HG03469 (cell line): ENCODE measurements around the gene CACNG7.
"Not testable (repeated sequence)": the region's sequence is repeated elsewhere in the genome, so short reads cannot be mapped to it uniquely, and the experiment has no call there.

Experiments used
- ATAC-seq: cut with Tn5 transposase; IDR thresholded peaks from one replicate; pipeline ENCODE4 v1.9.1; 2021; ENCODE audit warnings: mild to moderate bottlenecking, moderate library complexity, moderate number of reproducible peaks; ENCODE audit not compliant: unreplicated experiment

CACNG7 gene

DNA sequence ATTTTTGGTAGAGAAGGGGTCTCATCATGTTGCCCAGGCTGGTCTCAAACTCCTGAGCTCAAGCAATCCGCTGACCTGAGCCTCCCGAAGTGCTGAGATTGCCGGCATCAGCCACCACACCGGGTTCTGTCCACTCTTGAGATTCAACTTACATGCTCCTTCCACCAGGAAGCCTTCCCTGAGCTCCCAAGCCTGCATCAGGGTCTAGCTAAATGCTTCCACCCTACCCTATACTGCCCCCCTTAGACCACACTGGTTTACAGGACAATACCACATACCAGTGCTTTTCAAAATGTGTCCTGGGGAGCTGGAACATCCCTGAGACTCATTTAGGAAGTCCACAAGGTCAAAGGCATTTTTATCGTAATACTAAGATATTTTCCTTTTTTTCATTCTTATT is 38.5 kb downstream of the CACNG7 start:
- no peak for ATAC-seq

DNA sequence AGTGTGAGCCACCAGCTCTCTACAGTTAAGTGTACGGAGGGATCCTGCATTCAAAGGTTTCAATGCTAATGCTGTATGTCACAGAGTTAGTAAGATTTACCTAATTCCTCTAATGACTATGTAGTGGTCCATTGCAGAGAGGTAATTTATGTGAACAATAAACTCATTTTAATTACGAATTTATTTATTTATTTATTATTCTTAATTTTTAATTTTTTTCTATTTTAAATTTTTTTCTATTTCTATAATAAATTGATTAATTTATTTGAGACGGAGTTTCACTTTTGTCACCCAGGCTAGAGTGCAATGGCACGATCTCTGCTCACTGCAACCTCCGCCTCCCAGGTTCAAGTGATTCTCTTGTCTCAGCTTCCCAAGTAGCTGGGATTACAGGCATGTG is 39.5 kb downstream of the CACNG7 start:
- not testable (repeated sequence) for ATAC-seq

DNA sequence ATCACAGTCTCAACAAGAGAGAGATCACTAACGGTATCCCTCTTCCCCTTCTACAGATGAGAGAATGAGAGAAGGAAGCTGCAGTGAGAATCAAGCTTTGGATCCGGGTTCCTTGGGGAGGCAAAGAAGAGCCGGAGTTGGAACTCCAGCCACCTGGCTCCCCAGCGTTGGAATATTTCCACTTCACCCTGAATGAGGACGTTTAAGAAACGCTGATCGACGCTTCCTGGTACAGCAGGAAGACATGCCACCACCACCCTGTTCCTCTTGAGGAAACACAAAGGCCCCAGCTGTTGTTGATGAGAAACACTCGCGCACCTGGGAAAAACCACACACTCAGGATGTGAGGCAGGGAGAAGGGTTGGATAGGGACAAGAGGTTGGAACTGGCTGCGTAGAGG is 42.4 kb downstream of the CACNG7 start:
- ATAC-seq = no peak

DNA sequence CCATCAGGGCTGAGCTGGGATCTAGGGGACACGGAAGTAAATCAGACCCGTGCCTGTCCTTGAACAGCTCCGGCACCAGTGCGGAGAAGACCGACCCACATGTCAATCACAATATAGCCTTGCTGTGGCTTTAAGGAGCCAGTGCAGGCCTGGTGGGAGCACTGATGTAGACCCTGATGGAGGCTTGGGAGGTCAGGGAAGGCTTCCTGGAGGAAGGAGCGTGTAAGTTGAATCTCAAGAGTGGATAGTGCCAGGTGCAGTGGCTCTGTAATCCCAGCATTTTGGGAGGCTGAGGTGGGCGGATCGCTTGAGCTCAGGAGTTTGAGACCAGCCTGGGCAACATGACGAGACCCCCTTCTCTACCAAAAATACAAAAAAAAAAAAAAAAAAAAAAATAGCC is 42.9 kb downstream of the CACNG7 start:
- no peak for ATAC-seq

DNA sequence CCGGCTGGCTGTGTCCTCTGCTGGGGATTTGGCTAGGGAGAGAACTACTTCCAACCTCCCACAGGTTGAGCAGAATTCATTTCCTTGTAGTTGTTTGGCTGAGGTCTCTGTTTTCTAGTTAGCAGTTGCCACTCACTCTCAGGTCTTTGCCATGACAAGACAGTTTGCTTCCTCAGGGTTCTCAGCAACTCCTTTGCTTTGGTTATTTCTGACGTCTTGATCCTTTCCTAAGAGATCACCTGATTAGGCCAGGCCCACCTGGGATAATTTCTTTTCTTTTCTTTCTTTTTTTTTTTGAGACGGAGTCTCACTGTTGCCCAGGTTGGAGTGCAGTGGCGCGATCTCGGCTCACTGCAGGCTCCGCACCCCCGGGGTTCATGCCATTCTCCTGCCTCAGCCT is 44.3 kb downstream of the CACNG7 start:
- no peak for ATAC-seq

DNA sequence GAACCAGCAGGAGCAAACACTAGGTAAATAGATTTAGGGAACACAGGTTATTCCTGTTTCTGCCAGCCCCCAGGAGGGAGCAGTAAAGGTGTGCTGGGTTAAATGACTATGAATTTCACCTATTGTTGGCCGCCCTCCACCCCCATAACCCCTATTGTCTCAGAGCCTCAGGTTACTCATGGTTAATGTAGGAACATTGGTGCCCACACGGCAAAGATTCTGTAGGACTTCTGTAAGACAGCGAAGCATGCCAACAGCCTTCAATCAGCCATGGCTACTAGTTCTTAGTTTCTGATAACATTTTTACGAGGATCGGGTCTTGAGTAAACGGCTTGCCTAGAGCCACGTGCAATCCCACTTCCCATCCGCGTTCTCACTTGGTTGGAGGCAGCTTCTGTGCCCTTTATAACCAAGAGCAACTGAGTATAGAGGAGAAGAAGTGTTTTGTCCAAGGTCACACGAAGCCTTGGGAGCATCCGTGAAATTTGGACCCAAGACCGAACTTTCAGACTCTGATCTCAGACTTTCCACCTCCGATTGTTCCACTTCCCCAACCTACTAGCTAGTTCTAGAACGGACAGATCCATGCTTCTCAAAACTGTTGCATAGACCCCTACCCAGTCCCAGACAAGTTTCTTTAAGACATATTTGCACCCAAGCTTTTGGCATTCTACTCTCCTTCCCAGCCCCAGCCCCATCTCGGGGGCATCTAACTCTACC is 48.5 kb downstream of the CACNG7 start:
- ATAC-seq = no peak

DNA sequence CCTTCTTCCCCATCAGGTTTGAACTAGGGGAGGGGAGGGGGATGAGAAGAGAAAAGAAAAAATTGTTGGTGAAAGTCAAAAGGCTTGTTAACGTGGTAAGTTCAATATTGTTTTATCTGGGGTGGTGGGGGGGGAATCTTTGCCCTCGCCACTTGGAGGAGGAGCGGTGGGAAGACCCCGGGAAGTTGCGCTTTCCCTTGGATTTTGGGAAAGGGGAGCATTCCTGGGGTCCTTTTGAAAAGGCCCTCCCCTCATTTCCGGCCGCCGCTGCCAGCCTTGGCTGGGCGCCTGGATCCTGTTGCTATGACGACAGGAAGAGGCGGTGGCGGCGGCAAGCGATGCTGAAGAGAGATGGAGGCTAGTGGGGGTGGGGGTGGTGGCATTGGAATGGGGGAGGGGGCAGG is 49.1 kb downstream of the CACNG7 start:
- no peak for ATAC-seq

DNA sequence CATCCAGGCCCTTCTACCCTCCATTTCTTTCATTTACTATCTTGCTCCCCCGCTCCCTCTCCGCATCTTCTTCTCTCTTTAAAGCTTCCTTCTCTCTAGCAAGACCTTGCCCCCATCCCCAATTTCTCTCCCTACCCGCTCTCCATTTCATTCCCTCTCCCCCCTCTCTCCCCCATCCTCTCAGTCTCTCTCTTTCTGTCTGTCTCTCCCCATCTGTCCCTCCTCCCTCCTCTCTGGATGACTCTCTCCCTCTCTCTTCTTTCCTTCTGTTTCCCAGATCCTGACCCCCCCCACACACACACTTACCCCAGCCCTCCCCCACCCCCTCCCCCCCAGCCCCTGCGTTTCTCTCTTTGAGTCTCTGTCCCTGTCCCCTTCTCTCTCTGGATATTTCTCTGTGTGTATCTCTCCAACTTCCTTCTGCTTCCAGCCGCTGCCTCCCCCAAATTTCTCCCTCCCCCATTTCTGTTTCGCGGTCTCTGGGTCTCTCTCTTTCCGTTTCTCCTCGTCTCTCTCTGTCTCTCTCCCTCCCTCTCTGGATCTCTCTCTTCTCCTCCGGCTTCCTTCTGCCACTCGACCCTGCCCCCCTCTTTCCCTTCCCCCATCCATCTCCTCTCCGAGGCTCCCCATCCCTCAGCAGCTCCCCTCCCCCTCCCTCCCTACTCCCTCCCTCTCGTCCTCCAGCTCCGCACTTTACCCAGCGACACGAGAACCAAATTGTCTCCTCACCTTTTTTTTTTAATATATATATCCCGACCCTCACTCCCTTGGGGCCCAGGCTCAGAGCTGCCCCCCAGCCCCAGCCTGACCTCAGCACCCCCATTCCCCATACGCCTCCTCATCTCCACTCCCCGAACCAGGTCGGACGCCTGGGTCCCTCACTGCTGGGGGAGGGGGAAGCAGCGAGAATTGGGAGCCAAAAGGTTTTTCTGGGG is 50.0 kb downstream of the CACNG7 start:
- ATAC-seq = no peak

DNA sequence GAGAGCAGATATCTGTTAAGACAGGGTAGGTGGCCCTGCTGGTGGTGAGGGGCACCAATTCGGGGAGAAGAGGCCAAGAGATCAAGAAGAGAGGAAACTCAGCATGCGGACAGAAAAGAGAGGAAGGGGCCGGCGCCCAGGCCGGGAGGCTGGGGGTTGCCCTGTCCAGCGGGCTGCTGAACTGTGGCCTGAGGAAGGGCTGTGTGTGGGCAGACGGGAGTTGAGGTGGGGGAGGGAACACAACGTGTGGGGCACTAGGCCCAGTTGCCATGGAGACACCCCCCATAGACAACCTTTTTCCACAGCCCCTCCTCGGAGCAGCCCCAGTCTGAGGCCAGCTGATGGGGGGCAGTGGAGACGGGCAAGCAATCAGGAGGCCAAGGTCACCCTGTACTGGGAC is 51.1 kb downstream of the CACNG7 start:
- ATAC-seq = no peak

DNA sequence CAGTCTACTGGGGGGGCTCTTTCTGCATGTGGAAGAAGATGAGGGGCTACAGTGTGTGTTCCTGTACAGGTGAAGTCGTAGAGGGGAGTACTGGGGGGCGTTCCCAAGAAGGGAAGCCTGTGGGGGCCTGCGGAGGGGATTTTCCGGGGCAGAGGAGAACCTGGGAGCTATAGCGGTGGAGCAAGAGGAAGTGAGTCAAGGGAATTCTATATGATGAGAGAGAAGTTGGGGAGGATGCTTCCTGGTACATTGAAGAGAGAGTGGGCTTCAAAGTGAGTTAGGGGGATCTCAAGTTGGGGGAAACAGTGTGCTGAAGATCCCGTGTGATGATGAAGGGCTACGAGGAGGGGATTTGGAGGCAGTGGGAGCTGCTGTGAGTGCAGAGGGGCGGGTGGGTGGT is 51.8 kb downstream of the CACNG7 start:
- no peak for ATAC-seq

DNA sequence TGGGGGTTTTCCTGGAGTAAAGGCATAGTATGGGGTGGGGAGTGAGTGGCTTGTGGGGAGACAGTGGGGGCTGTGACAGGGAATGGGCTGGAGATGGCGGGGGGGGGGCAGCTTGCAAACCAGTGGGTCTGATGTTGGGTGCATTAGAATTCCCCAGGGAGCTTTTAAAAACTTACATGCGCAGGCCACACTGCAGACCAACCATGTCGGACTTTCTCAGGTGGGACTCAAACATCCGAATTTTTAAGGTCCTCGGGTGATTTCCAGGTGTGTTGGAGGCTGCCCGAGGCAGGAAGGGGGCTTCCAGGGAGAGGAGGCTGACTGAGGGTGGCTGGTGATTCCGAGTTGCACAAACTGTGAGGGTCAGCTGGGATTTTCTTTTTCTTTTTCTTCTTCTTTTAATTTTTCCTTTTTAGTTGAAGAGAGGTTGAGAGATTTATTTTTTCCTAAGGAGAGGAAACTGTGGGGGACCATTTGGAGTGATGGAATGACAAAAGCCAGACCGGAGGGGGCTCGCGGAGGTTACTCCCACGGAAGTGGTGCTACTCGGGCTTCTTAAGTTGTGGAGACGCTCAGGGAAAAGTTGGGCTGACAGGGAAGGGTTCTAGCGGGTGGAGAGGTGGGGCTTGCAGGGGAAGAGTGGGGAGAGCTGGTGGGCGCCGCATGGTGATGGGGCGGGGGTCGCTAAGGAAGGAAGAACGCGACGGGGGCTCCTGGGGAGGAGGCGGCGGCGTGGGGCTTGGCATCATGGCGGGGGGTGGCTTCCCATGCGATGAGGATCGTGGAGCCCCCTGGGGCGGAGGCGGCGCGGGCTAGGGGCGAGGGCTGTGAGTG is 52.7 kb downstream of the CACNG7 start:
- ATAC-seq = no peak

DNA sequence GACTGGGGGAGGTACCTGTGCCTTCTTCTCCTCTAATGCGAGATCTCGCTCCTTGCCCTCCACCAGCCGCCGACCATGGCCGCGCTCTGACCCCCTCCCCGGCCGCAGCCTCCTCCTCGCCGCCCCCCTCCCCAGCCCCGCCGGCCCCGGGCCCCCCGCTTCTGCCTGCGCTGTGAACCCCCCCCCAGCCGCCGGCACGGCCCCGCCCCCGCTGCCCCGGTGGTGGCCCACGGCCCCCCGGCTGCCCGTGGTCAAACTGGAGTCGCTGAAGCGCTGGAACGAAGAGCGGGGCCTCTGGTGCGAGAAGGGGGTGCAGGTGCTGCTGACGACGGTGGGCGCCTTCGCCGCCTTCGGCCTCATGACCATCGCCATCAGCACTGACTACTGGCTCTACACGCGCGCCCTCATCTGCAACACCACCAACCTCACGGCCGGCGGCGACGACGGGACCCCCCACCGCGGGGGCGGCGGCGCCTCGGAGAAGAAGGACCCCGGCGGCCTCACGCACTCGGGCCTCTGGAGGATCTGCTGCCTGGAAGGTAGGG is 53.9 kb downstream of the CACNG7 start, which contains the start of gene CACNG8:
Gene CACNG8 (plus strand): TSS at position 51 of the 545 bp plus-strand sequence.
- ATAC-seq = no peak

DNA sequence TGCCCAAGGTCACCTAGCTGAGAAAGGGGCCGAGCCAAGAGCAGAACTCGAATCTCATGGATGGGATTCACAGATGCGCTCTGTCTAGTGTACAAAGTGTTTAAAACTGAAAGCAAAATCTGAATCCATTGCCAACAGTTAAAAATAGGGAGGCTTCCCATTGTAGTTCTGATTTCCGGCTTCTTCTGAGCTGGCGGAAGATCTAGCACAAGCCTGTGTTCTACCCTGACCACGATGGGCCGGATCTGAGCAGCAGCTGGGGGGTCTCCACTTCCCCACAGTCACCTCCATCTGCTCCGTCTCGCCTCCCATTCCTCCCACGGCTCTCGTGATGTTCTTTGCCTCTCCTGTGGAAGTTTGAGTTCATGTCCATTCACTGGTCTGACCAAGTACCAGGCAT is 56.0 kb downstream of the CACNG7 start:
- ATAC-seq = no peak

DNA sequence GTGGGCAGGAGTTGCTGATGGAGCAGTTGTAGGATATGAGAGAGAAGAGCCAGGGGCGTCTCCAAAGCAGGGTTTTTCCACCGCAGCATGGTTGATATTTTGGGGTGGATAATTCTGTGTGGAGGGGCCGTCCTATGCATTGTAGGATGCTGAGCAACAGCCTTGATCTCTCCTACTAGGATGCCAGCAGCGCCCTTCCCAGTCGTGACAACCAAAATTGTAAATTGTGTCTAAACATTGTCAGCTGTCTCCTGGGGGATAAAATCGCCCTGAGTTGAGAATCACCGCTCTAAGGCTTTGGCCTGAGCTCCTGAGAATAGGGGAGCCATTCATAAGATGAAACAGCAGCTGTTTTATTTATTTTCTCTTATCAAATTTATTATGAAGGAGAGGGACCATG is 57.9 kb downstream of the CACNG7 start:
- ATAC-seq = no peak

DNA sequence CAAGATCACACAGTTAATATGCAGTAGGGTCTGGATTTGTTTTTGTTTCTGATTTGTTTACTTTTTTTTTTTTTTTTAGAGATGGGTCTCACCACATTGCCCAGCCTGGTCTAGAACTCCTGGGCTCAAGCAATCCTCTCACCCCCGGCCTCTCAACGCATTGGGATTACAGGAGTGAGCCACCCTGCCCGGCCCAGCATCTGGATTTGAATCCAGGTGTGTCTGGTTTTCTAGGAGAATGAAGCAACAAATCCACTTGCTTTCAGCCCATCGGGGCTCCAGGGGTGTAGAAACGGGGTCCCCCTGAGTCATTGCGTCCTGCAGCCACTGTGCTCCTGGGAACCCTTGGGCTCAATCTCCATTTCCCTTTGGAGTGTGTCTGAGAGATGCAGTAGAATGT is 60.3 kb downstream of the CACNG7 start:
- ATAC-seq = no peak

DNA sequence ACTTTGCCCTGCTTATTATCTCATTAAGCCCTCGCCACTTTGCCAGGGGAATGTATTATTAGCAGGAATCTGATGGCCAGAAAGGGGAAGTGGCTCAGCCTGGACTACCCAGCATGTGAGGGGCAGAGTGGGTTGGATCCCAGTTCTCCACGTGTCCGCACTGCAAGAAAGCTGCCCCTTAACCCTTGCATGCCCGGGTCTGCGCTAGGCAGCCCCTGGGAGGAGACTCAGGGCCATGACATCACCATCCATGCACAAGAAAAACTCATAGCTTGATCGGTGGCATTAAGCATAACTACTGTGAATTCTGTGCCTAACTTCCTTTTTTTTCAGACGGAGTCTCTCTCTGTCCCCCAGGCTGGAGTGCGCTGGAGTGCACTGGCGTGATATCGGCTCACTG is 62.6 kb downstream of the CACNG7 start:
- ATAC-seq = no peak

DNA sequence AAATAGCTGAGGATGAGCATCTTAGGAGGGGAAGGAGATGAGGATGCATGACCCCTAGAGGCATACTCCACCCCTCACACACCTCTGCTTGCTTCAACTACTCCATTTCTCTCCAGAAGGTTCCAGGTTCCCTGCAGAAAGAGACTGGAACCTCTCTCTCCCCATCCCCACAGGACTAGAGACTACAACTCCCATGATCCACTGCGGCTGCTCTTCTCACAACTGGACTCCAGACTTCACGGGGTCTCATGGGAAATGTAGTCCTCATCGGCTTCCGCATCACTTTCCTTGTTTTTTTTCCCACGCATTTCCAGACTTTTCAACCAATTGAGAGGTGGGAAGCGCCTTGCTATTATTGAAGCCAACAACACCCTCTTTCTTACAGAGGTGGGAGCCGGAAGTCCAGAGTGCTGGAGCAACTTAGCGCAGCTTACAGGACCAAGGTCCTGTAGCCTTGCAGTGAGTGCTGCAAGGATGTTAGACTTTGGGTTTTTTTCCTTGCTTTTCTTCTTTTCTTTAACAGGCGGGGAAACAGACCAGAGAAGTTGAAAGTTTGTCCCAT is 68.4 kb downstream of the CACNG7 start:
- no peak for ATAC-seq

DNA sequence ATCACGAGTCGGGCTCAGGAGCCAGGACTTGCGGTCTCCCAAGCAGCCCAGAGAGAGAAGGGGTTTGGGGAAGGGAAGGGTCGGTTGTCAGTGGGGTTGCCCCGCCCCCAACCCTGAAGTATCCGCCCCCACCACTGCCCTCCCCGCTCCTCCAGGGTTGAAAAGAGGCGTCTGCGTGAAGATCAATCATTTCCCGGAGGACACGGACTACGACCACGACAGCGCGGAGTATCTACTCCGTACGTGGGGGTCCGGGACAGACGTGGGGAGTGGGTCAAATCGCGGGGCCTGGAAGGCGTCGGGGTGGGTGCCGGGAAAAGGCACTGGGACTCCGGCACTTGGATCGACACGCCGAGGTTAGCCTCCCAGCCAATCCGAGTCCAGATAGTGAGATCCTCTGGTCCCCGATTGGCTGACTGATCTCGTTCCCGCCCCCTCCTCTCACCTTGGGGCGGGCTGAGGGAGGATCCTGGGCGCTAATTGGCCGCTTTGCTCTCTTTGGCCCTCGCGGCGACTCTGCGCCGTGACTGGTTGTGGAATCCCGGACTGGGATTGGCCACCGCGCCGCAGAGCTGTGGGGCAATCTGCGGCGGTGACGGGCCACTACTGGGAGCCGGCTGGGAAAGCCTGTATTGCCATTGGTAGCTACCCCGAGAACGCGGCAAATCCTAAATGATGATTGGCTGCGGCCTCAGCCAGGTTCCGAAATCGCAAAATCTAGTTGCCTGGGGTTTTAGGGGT is 69.1 kb downstream of the CACNG7 start:
- no peak for ATAC-seq

DNA sequence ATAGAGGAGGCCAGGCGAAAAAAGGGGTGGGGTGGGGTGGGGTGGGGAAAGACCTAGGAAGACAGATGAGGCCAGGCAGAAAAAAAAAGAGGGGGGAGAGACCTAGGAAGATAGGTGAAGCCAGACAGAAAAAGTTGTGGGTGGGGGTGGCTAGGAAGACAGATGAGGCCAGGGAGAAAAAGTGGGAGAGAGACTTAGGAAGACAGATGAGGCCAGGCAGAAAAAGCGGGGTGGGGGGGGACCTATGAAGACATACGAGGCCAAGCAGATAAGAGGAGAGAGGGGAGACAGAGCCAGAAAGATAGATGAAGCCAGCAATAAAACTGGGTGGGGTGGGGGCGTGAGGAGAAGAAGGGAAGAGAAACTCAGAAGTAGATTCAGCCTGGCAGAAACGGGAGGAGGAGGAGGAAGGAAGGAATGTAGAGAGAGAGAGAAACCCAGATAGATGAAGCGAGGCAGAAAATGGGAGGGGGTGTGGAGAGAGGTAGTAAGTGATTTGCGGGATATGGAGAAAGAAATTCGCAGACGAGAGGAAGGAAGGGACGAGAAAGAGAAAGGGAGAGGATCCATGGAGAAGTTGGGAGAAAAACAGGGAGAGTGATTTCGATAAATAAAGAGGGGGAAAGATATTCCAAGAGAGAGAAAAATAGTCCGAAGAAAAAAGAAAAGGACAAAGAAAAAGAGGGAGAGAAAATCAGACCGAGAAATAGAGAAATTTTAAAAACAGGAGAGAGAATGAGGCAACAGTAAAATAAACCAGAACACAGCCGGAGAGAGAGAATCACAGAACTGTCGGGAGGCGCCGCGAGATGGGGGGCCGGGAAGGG is 70.1 kb downstream of the CACNG7 start:
- no peak for ATAC-seq
